ENCODE results near the gene ANTXR1. TPM values are rescaled to one million over a fixed set of nuclear protein-coding genes. Genes with fewer than 3 reads are reported as not detected.

The ANTXR1 gene
- total RNA-seq, 1 donor from 2014 or later = not detected

DNA sequence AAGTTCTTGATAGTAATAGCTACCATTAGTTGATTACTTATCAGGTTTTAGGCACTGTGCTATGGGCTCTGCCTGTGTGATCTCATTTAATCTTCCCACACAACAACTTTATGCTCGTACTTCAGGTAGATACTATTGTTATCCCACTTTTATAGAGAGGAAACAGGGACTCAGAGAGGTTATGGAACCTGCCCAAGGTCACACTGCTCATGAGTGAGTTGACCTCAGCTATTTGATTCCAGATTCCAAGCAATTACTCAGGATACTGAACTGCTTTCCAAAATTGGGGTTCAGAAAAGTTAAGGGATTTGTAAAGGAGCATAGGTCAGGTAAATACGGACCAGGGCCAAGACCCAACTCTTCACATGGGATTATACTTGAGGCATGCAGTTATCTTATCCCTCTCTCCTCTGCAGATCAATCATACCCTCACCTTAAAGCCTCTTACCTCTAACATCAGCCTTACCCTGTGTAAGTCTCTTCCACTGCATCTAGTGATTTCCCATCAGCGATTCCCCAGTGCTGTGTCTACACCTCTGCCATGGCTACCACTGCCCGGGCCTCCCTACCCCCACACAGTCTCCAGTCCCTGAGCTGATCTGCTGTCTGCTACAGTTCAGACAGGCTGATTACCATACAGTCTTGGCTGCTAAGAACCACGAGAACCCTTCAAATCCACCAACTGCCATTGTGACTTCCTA lies 74.4 kb downstream of the ANTXR1 start:
- intact Hi-C loops (cut with micrococcal nuclease) = no loop called here
- H3K36me3 Mint-ChIP-seq (ENCODE audit: low read depth) = no peaks in the 10 kb centered on the region
- no peak overlapping the region for H3K27ac Mint-ChIP-seq
- H3K27me3 Mint-ChIP-seq (ENCODE audit: low read depth) = peaks cover 42% of the 10 kb centered on the region
- H3K4me3 Mint-ChIP-seq (ENCODE audit: low read depth) = no peak overlapping the region
- H3K9me3 Mint-ChIP-seq = no peaks in the 10 kb centered on the region
- peaks cover 1% of the 10 kb centered on the region for H3K4me1 Mint-ChIP-seq (ENCODE audit: low read depth)
- no peak for DNase-seq (ENCODE audit: low spot score)

DNA sequence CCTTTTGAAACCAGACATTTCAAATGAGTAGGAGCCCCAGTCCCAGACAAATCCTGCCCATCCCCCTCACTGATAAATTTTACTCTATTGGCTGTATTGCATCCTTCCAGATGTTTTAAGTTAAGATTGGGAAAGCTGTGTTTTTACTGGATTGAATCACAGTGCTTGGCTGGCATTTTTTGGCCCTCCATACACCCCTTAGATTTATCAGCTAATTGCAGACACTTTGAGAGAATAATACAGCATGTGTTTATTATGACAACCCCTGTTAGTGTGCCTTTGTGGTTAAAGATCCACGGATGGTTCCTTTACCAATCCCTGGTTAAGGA lies 74.9 kb downstream of the ANTXR1 start:
- Mint-ChIP-seq H3K27me3 (ENCODE audit: low read depth) (peaks cover 42% of the 10 kb centered on the region), H3K9me3 (no peaks in the 10 kb centered on the region), H3K27ac (no peak overlapping the region), H3K4me1 (ENCODE audit: low read depth) (peaks cover 1% of the 10 kb centered on the region), H3K36me3 (ENCODE audit: low read depth) (no peaks in the 10 kb centered on the region), H3K4me3 (ENCODE audit: low read depth) (no peak overlapping the region)
- no peak for DNase-seq (ENCODE audit: low spot score)
- intact Hi-C loops (cut with micrococcal nuclease) = no loop called here

DNA sequence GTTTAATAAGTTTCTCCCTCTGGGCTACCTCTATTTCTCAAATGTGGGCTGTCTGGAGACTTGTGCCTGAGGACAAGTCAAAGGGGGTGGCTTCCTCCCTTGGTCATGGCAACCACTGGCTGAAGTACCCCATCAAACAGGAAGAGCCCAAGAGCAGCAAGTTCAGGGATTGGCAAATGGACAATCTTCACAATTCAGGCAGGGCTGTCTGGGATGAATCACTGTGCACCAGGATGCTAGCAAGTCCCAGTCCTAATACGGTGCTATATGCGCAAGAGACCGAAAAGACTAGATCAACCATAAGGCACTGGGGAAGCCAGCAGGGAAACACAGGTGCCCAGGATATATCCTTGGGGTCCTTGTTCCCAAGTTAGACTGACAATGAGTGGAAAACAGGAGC lies 75.5 kb downstream of the ANTXR1 start:
- H3K4me1 Mint-ChIP-seq (ENCODE audit: low read depth) = no peaks in the 10 kb centered on the region
- no peaks in the 10 kb centered on the region for H3K36me3 Mint-ChIP-seq (ENCODE audit: low read depth)
- peaks cover 37% of the 10 kb centered on the region for H3K27me3 Mint-ChIP-seq (ENCODE audit: low read depth)
- no peaks in the 10 kb centered on the region for H3K9me3 Mint-ChIP-seq
- DNase-seq (ENCODE audit: low spot score) = no peak
- no peak overlapping the region for H3K4me3 Mint-ChIP-seq (ENCODE audit: low read depth)
- intact Hi-C loops (cut with micrococcal nuclease) = no loop called here
- H3K27ac Mint-ChIP-seq = no peak overlapping the region

DNA sequence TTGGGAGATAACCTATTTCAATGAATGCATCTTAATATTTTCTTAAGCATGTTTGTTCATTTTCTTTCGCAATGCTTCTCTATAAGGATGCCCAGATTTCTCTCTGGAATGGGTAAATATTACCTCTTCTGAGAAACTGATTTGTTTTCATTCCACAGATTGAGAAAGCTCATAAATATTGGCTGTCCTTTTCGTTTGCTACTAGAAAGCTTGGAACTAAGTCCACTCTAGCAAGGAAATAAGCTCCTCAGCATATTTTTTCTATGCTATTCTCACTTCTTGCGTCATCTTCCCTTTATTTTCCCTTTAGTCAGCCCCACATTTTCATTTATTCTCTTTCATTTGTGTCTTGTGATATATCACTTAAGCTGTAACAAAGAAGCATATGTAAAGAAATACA lies 76.3 kb downstream of the ANTXR1 start:
- intact Hi-C loops (cut with micrococcal nuclease) = no loop called here
- Mint-ChIP-seq H3K36me3 (ENCODE audit: low read depth) (no peaks in the 10 kb centered on the region), H3K4me1 (ENCODE audit: low read depth) (no peaks in the 10 kb centered on the region), H3K27ac (no peak overlapping the region), H3K27me3 (ENCODE audit: low read depth) (peaks cover 32% of the 10 kb centered on the region), H3K9me3 (no peaks in the 10 kb centered on the region), H3K4me3 (ENCODE audit: low read depth) (no peak overlapping the region)
- DNase-seq (ENCODE audit: low spot score) = no peak

DNA sequence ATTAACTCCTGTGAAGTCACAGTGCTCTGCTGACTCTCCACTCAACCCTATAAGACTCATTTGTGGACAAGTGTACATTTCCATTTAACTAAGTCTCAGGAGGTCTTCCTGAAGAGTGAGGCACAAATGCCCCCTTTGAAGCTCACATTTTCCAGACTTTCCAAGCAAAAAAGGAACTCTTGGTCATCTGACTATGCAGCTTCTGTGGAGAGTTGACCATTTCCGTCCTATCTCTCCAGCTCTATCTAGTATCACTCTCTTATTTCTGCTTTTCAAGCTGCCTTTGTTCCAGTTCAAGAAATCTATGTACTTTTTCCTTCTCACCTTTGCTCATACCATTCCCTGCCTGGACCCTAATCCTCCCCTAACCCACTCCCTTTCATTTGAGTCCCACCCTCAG lies 77.0 kb downstream of the ANTXR1 start:
- H3K4me3 Mint-ChIP-seq (ENCODE audit: low read depth) = no peak overlapping the region
- H3K36me3 Mint-ChIP-seq (ENCODE audit: low read depth) = no peaks in the 10 kb centered on the region
- no peaks in the 10 kb centered on the region for H3K9me3 Mint-ChIP-seq
- peaks cover 32% of the 10 kb centered on the region for H3K27me3 Mint-ChIP-seq (ENCODE audit: low read depth)
- no peak for DNase-seq (ENCODE audit: low spot score)
- no peaks in the 10 kb centered on the region for H3K4me1 Mint-ChIP-seq (ENCODE audit: low read depth)
- intact Hi-C loops (cut with micrococcal nuclease) = no loop called here
- no peak overlapping the region for H3K27ac Mint-ChIP-seq

DNA sequence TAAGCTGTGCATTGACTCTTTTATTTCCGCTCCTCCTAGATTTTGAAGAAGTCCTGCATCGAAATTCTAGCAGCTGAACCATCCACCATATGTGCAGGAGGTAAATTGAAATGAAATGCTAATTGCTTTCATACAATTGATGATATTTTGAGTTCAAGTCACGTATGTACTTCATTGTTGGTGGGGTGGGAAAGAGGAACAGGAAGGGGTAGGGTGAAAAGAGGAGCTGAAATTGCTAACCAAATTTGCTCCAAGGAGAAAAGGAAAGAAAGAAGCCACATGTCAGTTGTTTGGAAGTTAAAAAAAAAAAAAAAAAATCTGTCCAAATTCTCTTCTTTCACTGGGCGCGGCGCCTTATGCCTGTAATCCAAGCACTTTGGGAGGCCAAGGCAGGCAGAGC lies 77.8 kb downstream of the ANTXR1 start:
- Mint-ChIP-seq H3K4me1 (ENCODE audit: low read depth) (peaks cover 2% of the 10 kb centered on the region), H3K27ac (no peak overlapping the region), H3K4me3 (ENCODE audit: low read depth) (no peak overlapping the region), H3K9me3 (no peaks in the 10 kb centered on the region), H3K36me3 (ENCODE audit: low read depth) (no peaks in the 10 kb centered on the region), H3K27me3 (ENCODE audit: low read depth) (peaks cover 37% of the 10 kb centered on the region)
- no peak for DNase-seq (ENCODE audit: low spot score)
- intact Hi-C loops (cut with micrococcal nuclease) = no loop called here

DNA sequence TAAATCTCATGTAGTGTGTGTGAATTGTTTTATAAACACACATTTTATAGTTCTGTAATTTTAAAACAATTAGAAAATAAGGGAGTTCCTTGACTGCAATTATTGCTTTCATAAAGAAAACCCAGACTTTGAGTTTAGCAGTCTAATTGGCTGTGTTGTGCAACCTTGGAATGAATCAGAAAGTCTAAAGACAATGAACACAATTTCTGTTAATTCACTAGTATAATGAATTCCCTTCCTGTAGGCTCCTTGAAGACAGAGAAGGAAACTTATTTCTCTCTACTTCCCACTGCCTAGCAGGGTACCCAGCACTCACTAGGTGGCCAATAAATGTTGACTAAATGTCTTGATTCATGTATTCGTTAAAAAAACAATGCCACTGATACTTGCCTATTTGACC lies 79.9 kb downstream of the ANTXR1 start:
- intact Hi-C loops (cut with micrococcal nuclease) = no loop called here
- no peak overlapping the region for H3K27ac Mint-ChIP-seq
- DNase-seq (ENCODE audit: low spot score) = no peak
- peaks cover 26% of the 10 kb centered on the region for H3K27me3 Mint-ChIP-seq (ENCODE audit: low read depth)
- no peak overlapping the region for H3K4me3 Mint-ChIP-seq (ENCODE audit: low read depth)
- H3K36me3 Mint-ChIP-seq (ENCODE audit: low read depth) = no peaks in the 10 kb centered on the region
- H3K4me1 Mint-ChIP-seq (ENCODE audit: low read depth) = peaks cover 2% of the 10 kb centered on the region
- H3K9me3 Mint-ChIP-seq = no peaks in the 10 kb centered on the region

DNA sequence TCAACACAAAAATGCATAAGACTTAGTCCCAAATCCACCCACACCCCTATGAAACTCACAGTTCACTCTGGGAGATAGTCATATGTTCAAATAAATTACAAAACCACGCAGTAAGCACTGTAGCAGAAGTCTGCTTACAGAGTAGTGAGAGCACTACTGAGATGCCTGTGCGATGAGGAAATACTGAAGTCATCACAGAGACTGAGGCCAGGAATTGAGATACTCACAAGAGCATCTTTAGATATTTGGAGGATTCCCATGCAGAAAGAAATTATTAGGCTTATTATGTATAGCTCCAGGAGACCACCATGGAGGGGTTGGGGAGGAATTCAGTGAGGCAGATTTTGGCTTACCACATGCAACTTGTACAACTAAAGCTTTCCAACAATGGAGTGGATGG lies 82.3 kb downstream of the ANTXR1 start:
- peaks cover 23% of the 10 kb centered on the region for H3K27me3 Mint-ChIP-seq (ENCODE audit: low read depth)
- intact Hi-C loops (cut with micrococcal nuclease) = no loop called here

DNA sequence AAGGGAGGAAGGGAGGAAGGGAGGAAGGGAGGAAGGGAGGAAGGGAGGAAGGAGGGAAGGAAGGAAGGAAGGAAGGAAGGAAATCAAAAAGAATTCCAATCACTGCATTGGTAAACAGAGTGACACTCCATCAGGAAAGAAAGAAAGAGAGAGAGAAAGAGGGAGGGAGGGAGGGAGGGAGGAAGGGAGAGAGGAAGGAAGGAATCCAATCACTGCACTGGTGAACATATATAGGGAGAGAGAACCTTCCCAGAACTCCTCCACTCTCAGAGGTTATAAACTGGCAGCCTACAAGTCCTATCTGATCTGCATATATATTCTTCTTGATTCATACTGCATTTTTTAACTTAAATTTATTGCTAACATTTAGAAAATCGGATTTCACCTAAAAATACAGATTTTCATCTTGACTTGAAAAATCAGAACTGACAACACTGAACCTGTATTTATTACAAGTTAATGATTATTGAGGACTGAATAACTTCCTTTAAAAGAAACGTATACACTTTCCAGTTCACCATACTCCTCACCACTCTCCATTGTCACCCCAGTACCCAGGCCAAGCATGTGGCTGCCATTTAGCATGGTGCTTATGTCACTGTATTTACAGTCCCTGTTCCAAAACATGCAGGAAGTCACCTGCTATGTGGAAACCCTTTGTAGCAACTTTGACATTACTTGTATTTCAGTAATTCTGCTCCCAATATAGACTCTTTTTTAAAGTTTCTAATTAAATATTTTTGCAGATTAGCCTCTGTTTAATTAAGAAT lies 83.5 kb downstream of the ANTXR1 start:
- Mint-ChIP-seq H3K4me1 (ENCODE audit: low read depth) (peaks cover 2% of the 10 kb centered on the region), H3K27me3 (ENCODE audit: low read depth) (peaks cover 20% of the 10 kb centered on the region), H3K36me3 (ENCODE audit: low read depth) (no peaks in the 10 kb centered on the region), H3K4me3 (ENCODE audit: low read depth) (no peak overlapping the region), H3K27ac (no peak overlapping the region), H3K9me3 (no peaks in the 10 kb centered on the region)
- intact Hi-C loops (cut with micrococcal nuclease) = no loop called here
- DNase-seq (ENCODE audit: low spot score) = no peak

More for the DNA sequence above, 82.3 kb downstream of the ANTXR1 start:
- no peaks in the 10 kb centered on the region for H3K9me3 Mint-ChIP-seq
- no peaks in the 10 kb centered on the region for H3K36me3 Mint-ChIP-seq (ENCODE audit: low read depth)
- peaks cover 2% of the 10 kb centered on the region for H3K4me1 Mint-ChIP-seq (ENCODE audit: low read depth)
- no peak overlapping the region for H3K4me3 Mint-ChIP-seq (ENCODE audit: low read depth)
- no peak for DNase-seq (ENCODE audit: low spot score)
- H3K27ac Mint-ChIP-seq = no peak overlapping the region

DNA sequence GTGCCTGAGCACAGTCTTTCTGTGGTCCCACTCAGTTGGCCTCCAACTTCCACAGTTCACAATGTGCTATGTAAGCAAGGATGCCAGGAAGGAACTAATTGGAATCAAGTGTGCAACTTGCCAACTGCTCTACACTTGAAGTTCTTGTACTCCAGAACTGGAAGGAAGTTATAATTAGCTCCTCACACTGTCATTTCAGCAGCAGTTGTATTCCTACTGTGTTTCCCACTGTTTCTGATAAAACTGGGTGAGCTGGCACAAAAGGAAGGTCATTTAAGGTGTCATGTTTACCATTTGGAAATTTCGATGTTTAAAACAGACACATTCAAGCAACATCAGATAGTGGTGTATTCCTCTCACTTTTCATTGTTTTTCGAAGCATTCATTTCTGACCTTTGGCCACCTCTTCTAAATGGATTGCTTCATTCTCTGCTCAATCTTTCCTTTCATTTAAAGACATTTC lies 84.2 kb downstream of the ANTXR1 start:
- Mint-ChIP-seq H3K36me3 (ENCODE audit: low read depth) (no peaks in the 10 kb centered on the region), H3K4me3 (ENCODE audit: low read depth) (no peak overlapping the region), H3K9me3 (no peaks in the 10 kb centered on the region), H3K4me1 (ENCODE audit: low read depth) (peaks cover 2% of the 10 kb centered on the region), H3K27me3 (ENCODE audit: low read depth) (peaks cover 16% of the 10 kb centered on the region), H3K27ac (no peak overlapping the region)
- DNase-seq (ENCODE audit: low spot score) = no peak
- intact Hi-C loops (cut with micrococcal nuclease) = no loop called here

DNA sequence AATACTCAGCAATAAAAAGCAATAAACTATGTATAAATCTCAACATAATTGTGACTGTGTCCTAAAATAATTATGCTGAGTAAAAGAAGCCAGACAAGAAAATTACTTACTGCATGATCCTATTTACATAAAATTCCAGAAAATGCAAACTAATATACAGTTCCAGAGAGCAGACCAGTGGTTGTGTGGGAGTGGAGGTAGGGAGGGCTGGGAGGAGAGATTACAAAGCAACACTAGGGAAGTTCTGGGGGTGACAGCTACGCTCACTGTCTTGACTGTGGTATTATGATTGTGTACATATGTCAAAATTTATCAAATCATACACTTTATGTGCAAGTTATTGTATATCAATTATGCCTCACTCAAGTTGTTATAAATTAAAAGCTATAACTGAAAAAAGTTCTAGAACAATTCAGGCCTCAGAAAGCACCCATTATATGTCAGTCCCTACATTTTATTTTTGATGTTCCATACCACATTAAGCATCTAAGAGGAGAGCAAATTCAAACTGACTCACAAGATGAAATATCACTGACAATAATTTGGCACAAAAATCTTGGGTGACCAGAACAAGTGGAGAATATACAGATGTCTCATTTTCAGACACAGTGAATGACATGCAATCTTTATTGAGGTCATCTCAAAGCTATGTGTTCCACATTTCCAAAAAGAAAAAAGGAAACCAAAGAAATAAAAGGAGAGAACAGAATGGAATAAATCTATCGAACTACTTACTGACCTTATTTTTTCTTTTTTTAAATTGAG lies 85.1 kb downstream of the ANTXR1 start:
- intact Hi-C loops (cut with micrococcal nuclease) = no loop called here
- peaks cover 2% of the 10 kb centered on the region for H3K4me1 Mint-ChIP-seq (ENCODE audit: low read depth)
- no peaks in the 10 kb centered on the region for H3K36me3 Mint-ChIP-seq (ENCODE audit: low read depth)
- no peaks in the 10 kb centered on the region for H3K9me3 Mint-ChIP-seq
- H3K27me3 Mint-ChIP-seq (ENCODE audit: low read depth) = peaks cover 18% of the 10 kb centered on the region
- no peak overlapping the region for H3K27ac Mint-ChIP-seq
- DNase-seq (ENCODE audit: low spot score) = no peak
- H3K4me3 Mint-ChIP-seq (ENCODE audit: low read depth) = no peak overlapping the region

DNA sequence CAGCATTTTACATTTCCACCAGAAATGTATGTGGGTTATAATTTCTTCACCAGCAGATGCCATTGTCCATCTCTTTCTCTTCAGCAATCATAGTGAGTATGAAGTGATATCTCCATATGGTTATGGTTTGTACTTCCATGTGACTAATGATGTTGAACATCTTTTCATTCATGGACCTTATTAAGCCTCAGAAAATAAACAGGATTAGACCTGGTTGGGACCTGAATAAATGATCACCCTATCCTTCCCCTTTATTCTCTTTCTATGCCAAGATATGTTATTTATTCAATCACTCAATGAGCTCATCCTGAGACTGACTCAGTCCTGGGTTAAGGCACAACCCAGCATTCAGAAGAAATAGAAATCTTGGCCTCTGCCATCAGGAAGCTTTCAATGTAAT lies 86.6 kb downstream of the ANTXR1 start:
- no peak overlapping the region for H3K27ac Mint-ChIP-seq
- no peak for DNase-seq (ENCODE audit: low spot score)
- peaks cover 2% of the 10 kb centered on the region for H3K4me1 Mint-ChIP-seq (ENCODE audit: low read depth)
- H3K4me3 Mint-ChIP-seq (ENCODE audit: low read depth) = no peak overlapping the region
- H3K36me3 Mint-ChIP-seq (ENCODE audit: low read depth) = no peaks in the 10 kb centered on the region
- peaks cover 24% of the 10 kb centered on the region for H3K27me3 Mint-ChIP-seq (ENCODE audit: low read depth)
- intact Hi-C loops (cut with micrococcal nuclease) = no loop called here
- no peaks in the 10 kb centered on the region for H3K9me3 Mint-ChIP-seq

DNA sequence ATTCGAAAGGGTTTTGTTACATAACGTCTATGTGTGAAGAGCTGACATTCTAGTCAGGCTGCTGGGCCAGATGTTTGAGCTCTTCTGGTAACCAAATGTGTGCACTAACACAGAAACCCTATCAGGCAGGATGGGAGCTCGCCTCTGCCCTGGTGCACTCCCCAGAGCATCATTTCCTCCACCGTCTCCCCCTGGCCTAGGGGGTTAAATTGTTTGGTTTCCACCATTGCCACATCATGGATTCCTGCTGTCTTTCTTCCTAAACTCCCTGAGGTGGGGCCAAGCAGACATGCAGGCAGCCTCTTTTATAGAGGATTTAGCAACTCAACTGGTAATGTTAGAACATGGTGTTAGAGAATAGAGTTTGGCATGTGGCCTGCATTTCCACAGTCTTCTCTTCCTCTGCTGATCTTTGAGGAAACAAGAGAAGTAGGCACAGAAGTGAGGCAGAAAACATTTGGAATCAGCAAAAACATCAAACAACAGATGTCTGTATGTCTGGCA lies 87.3 kb downstream of the ANTXR1 start:
- Mint-ChIP-seq H3K36me3 (ENCODE audit: low read depth) (no peaks in the 10 kb centered on the region), H3K9me3 (no peaks in the 10 kb centered on the region), H3K4me1 (ENCODE audit: low read depth) (no peaks in the 10 kb centered on the region), H3K27me3 (ENCODE audit: low read depth) (peaks cover 22% of the 10 kb centered on the region), H3K4me3 (ENCODE audit: low read depth) (no peak overlapping the region), H3K27ac (no peak overlapping the region)
- intact Hi-C loops (cut with micrococcal nuclease) = no loop called here
- no peak for DNase-seq (ENCODE audit: low spot score)
